SK-N-DZ (cell line): ENCODE data around the gene TPSAB1.
A peak's percentile ranks its signal among the peaks of the same experiment; 100 is the strongest.

Experiments
- DNase-seq: peaks from one replicate; pipeline ENCODE4 v3.0.0-alpha.2; 2015; ENCODE audit warnings: low spot score

Gene TPSAB1

GRCh38 chr16:1283996-1284616, 43.6 kb downstream of the TPSAB1 start:
- no peak for DNase-seq

- no peak for DNase-seq
Measured at GRCh38 chr16:1285669-1286512, 45.4 kb downstream of the TPSAB1 start.

GRCh38 chr16:1286513-1287094, 46.1 kb downstream of the TPSAB1 start:
- no peak for DNase-seq

- no peak for DNase-seq
Measured at GRCh38 chr16:1287982-1288670, 47.6 kb downstream of the TPSAB1 start.

GRCh38 chr16:1288813-1289476, 48.4 kb downstream of the TPSAB1 start:
- DNase-seq: no peak

- no peak for DNase-seq
Measured at GRCh38 chr16:1289477-1289866, 49.0 kb downstream of the TPSAB1 start.

- peak; percentile 48 for DNase-seq
Measured at GRCh38 chr16:1290063-1290501, 49.6 kb downstream of the TPSAB1 start.

GRCh38 chr16:1290860-1291575, 50.5 kb downstream of the TPSAB1 start:
- DNase-seq: no peak

- no peak for DNase-seq
Measured at GRCh38 chr16:1291576-1291974, 51.1 kb downstream of the TPSAB1 start.
